ENCODE results near the gene PABPC3. TPM values are rescaled to one million over a fixed set of nuclear protein-coding genes. Genes with fewer than 3 reads are reported as not detected.

Gene PABPC3
- total RNA-seq (0.18 and 0.31 TPM in 2 replicates), polyA plus RNA-seq (0.07 and 0.13 TPM in 2 replicates), polyA minus RNA-seq (0.06 and 0.07 TPM in 2 replicates), Bru-seq, nascent RNA (not detected), BruChase-seq, experiment 1, labeled RNA remaining after a 6-hour chase (percentile 29 among the genes with signal in this experiment), BruChase-seq, experiment 2, labeled RNA remaining after a 2-hour chase (percentile 14 among the genes with signal in this experiment)
- polyA plus RNA-seq (2011; cell fraction: cytosol; rRNA removed), result 0.17 and 0.19 TPM in 2 replicates
- polyA plus RNA-seq (2011; cell fraction: nucleus; rRNA removed), result 0.10 and 0.28 TPM in 2 replicates
- 0.67 and 1.5 TPM in 2 replicates for polyA plus RNA-seq (2012)
- not detected for polyA minus RNA-seq (2011; cell fraction: cytosol; rRNA and poly(A)+ RNA removed)
- not detected in 2 replicates for polyA minus RNA-seq (2011; cell fraction: nucleus; rRNA and poly(A)+ RNA removed)
- long read RNA-seq, result 0 reads

- BruUV-seq (replicated peaks), result no TSS peak
- H3K9ac ChIP-seq (replicated peaks; ENCODE audit: extremely low read depth, insufficient read depth, low read length), result no peak within 1 kb of the TSS
- H3K27ac ChIP-seq (ENCODE audit: insufficient read depth, low read depth, low read length), result no peak within 1 kb of the TSS
- dilution Hi-C loops (cut with MboI; ENCODE audit: extremely low pct_ligation_motif_present, low sequenced_read_pairs) (no loop called here), intact Hi-C loops (cut with micrococcal nuclease) (no loop called here)
- H3K9me1 ChIP-seq (replicated peaks; ENCODE audit: control insufficient read depth, extremely low read depth, insufficient read depth, low read length), result no peaks in the 10 kb centered on the region
- H3K27me3 ChIP-seq (ENCODE audit: control insufficient read depth in 2 of 2, insufficient read depth in 2 of 2, low read length in 2 of 2), result peaks cover 0 to 11% of the 10 kb centered on the region in 2 experiments
- no peak within 1 kb of the TSS for H3K4me2 ChIP-seq (ENCODE audit: insufficient read depth, low read length)
- H4K20me1 ChIP-seq (replicated peaks; ENCODE audit: control insufficient read depth, extremely low read depth, insufficient read depth, low read length), result no peaks in the 10 kb centered on the region
- H2AFZ ChIP-seq (ENCODE audit: low read depth, low read length), result no peak within 1 kb of the TSS
- H3K4me1 ChIP-seq (ENCODE audit: control insufficient read depth, extremely low read depth, insufficient read depth, low read length), result no peaks in the 10 kb centered on the region
- no peak for FAIRE-seq
- H3K4me3 ChIP-seq (replicated peaks in 1 of 3; ENCODE audit: insufficient read depth in 1 of 3, low read depth in 1 of 3, low read length in 3 of 3), result peak within 1 kb of the TSS in 1 of 3 experiments; percentile 6
- no peaks in the 10 kb centered on the region for H3K9me3 ChIP-seq (replicated peaks; ENCODE audit: control insufficient read depth, insufficient read depth, low read length)
- no peaks in the 10 kb centered on the region for H3K79me2 ChIP-seq (ENCODE audit: control insufficient read depth, insufficient read depth, low read length)
- no peaks in the 10 kb centered on the region for H3K36me3 ChIP-seq (ENCODE audit: control insufficient read depth in 2 of 2, extremely low read depth in 1 of 2, insufficient read depth in 2 of 2, low read length in 2 of 2)
- TF ChIP-seq EZH2 (IDR thresholded peaks at IDR 0.05; ENCODE audit: borderline replicate concordance, low read depth, low read length, severe bottlenecking), result peak; percentile 14
- TF ChIP-seq MAX (IDR thresholded peaks at IDR 0.05; ENCODE audit: insufficient read depth, insufficient read length), result no peak
- no peak for DNase-seq (ENCODE audit: low read depth, low spot score)
- CTCF ChIA-PET, result interaction anchor here (0.9 to 1.2 kb wide), 2 partner anchors 19 to 101 kb away, joined by 3 to 6 read pairs; no protein-coding TSS in a partner anchor
- POLR2A ChIA-PET, result no interaction called here
Measured at GRCh38 chr13:25095851-25096453, at the start of gene PABPC3. PABPC3 (plus strand) TSS chr13:25096136; CDS start chr13:25096199, 63 bp downstream.

GRCh38 chr13:25046274-25046984 lies 49.5 kb upstream of the PABPC3 start:
- Histone ChIP-seq H2AFZ (ENCODE audit: low read depth, low read length) (no peak overlapping the region), H3K9ac (replicated peaks; ENCODE audit: extremely low read depth, insufficient read depth, low read length) (no peak overlapping the region), H4K20me1 (replicated peaks; ENCODE audit: control insufficient read depth, extremely low read depth, insufficient read depth, low read length) (no peaks in the 10 kb centered on the region), H3K79me2 (ENCODE audit: control insufficient read depth, insufficient read depth, low read length) (no peaks in the 10 kb centered on the region), H3K27ac (ENCODE audit: insufficient read depth, low read depth, low read length) (no peak overlapping the region), H3K9me3 (replicated peaks; ENCODE audit: control insufficient read depth, insufficient read depth, low read length) (no peaks in the 10 kb centered on the region), H3K4me1 (ENCODE audit: control insufficient read depth, extremely low read depth, insufficient read depth, low read length) (peaks cover 3% of the 10 kb centered on the region), H3K36me3 (ENCODE audit: control insufficient read depth in 2 of 2, extremely low read depth in 1 of 2, insufficient read depth in 2 of 2, low read length in 2 of 2) (no peaks in the 10 kb centered on the region), H3K27me3 (ENCODE audit: control insufficient read depth in 2 of 2, insufficient read depth in 2 of 2, low read length in 2 of 2) (peaks cover 24 to 36% of the 10 kb centered on the region in 2 experiments), H3K9me1 (replicated peaks; ENCODE audit: control insufficient read depth, extremely low read depth, insufficient read depth, low read length) (no peaks in the 10 kb centered on the region), H3K4me2 (ENCODE audit: insufficient read depth, low read length) (peak overlapping the region; percentile 42), H3K4me3 (replicated peaks in 1 of 3; ENCODE audit: insufficient read depth in 1 of 3, low read depth in 1 of 3, low read length in 3 of 3) (no peak overlapping the region)
- no peak for DNase-seq (ENCODE audit: low read depth, low spot score)
- ChIA-PET POLR2A (no interaction called here), CTCF (no interaction called here)
- dilution Hi-C loops (cut with MboI; ENCODE audit: extremely low pct_ligation_motif_present, low sequenced_read_pairs) (no loop called here), intact Hi-C loops (cut with micrococcal nuclease) (no loop called here)
- TF ChIP-seq MYC (IDR thresholded peaks at IDR 0.05; ENCODE audit: low read depth, low read length), result no peak
- TF ChIP-seq EZH2 (IDR thresholded peaks at IDR 0.05; ENCODE audit: borderline replicate concordance, low read depth, low read length, severe bottlenecking), result peak; percentile 37
- no TSS peak for BruUV-seq (replicated peaks)
- FAIRE-seq, result no peak

All from endothelial cell of umbilical vein (primary cell).